ENCODE data around the gene LINGO1.

The LINGO1 gene

DNA sequence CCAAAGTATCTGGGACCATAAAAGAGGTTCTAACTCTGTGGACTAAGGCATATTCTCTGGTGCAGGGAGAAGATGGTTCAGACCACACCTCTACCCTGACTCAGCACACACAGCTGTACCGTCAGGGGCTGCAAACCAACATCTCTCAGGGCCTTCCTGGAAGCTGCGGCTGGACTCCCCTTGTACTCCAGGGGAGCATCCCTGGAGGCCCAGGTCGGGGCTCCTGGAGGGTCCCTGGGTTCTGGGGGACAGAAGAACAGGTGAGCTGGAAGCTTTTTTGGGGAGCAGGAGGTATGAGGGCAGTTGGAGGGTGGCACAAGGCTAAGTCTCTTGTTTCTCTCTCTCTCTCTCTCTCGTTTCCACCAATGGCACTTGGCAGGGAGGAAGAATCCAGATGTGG, 60.5 kb downstream of the LINGO1 start:
- no peaks in the 10 kb centered on the region for H3K36me3 ChIP-seq (ENCODE audit: control insufficient read depth in 1 of 2, insufficient read depth in 2 of 2, low read length in 2 of 2)
- no peak overlapping the region for H3K4me3 ChIP-seq (ENCODE audit: low read depth in 1 of 2, low read length in 2 of 2)
- no peaks in the 10 kb centered on the region for H3K27me3 ChIP-seq (ENCODE audit: low read depth, low read length)
- peaks cover 0 to 7% of the 10 kb centered on the region in 2 donors for H3K4me1 ChIP-seq (ENCODE audit: control insufficient read depth in 1 of 2, insufficient read depth in 2 of 2, low read length in 2 of 2)
- no peaks in the 10 kb centered on the region for H3K9me3 ChIP-seq (ENCODE audit: control insufficient read depth in 1 of 2, low read length in 2 of 2)
- H3K27ac ChIP-seq (ENCODE audit: low read length): no peak overlapping the region

DNA sequence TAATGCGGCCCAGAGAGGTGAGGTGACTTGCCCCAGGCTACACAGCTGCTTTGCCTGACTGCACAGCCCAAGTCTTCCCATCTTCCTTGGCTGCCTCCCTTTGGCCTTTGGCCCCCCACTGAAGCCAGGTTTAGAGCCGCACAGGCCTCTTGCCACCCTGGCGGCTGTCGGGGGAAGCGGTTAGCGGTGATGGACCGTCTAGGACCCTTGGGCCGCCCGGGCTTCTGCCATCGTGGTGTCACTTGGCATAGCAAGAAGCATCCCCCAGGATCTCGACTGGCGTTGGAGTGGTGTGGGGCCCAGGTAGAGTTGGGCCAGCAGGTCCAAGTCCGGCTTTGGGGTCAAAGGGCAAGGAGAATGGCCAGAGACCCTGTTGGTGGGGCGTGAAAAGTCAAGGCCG, 61.0 kb downstream of the LINGO1 start:
- Histone ChIP-seq H3K36me3 (ENCODE audit: control insufficient read depth in 1 of 2, insufficient read depth in 2 of 2, low read length in 2 of 2) (no peaks in the 10 kb centered on the region), H3K9me3 (ENCODE audit: control insufficient read depth in 1 of 2, low read length in 2 of 2) (no peaks in the 10 kb centered on the region), H3K4me3 (ENCODE audit: low read depth in 1 of 2, low read length in 2 of 2) (no peak overlapping the region), H3K27me3 (ENCODE audit: low read depth, low read length) (no peaks in the 10 kb centered on the region), H3K27ac (ENCODE audit: low read length) (no peak overlapping the region), H3K4me1 (ENCODE audit: control insufficient read depth in 1 of 2, insufficient read depth in 2 of 2, low read length in 2 of 2) (peaks cover 0 to 7% of the 10 kb centered on the region in 2 donors)

DNA sequence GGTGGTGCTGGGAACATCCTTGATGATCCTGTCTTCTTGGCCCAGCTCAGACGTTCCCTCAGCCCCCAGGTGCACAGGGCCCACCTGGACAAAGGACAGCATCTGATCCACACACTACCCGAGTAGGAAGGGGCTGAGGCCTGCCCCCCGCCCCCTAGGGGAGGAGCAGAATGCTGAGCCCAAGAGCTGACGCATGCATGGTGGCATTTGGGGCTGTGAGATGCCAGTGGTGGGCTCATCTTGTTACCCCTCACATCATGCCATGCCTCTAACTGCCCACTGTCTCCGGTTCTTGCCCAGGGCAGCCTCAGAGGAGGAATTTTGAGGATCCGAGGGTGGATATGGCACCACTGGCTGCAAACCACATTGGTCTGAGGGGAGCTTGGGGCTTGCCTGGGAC, 61.5 kb downstream of the LINGO1 start:
- Histone ChIP-seq H3K36me3 (ENCODE audit: control insufficient read depth in 1 of 2, insufficient read depth in 2 of 2, low read length in 2 of 2) (no peaks in the 10 kb centered on the region), H3K4me1 (ENCODE audit: control insufficient read depth in 1 of 2, insufficient read depth in 2 of 2, low read length in 2 of 2) (peaks cover 0 to 7% of the 10 kb centered on the region in 2 donors), H3K27me3 (ENCODE audit: low read depth, low read length) (no peaks in the 10 kb centered on the region), H3K27ac (ENCODE audit: low read length) (no peak overlapping the region), H3K4me3 (ENCODE audit: low read depth in 1 of 2, low read length in 2 of 2) (no peak overlapping the region), H3K9me3 (ENCODE audit: control insufficient read depth in 1 of 2, low read length in 2 of 2) (no peaks in the 10 kb centered on the region)

DNA sequence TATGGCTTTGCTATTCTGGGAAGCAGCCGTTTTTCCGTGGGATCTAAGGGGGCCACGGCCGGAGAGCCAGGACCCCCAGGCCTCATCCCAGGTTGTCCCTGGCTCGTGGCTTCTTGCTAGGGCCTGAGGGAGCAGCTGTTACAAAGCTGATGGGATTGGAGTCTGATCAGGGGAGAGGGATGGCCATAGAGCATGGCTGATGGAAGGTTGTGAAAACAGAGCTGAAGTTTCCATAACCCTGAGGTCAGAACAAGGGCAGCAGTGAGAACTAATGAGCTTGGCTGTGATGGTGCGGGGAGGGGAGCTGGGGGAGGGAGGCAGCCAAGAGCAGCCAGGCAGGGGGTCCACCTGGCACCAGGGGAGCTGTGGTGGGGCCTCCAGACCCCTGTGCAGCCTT, 63.0 kb downstream of the LINGO1 start:
- no peaks in the 10 kb centered on the region for H3K27me3 ChIP-seq (ENCODE audit: low read depth, low read length)
- H3K27ac ChIP-seq (ENCODE audit: low read length): peak overlapping the region; percentile 29
- peak overlapping the region in 1 of 2 donors; percentile 21 for H3K4me3 ChIP-seq (ENCODE audit: low read depth in 1 of 2, low read length in 2 of 2)
- no peaks in the 10 kb centered on the region for H3K36me3 ChIP-seq (ENCODE audit: control insufficient read depth in 1 of 2, insufficient read depth in 2 of 2, low read length in 2 of 2)
- H3K9me3 ChIP-seq (ENCODE audit: control insufficient read depth in 1 of 2, low read length in 2 of 2): no peaks in the 10 kb centered on the region
- H3K4me1 ChIP-seq (ENCODE audit: control insufficient read depth in 1 of 2, insufficient read depth in 2 of 2, low read length in 2 of 2): peaks cover 0 to 7% of the 10 kb centered on the region in 2 donors

DNA sequence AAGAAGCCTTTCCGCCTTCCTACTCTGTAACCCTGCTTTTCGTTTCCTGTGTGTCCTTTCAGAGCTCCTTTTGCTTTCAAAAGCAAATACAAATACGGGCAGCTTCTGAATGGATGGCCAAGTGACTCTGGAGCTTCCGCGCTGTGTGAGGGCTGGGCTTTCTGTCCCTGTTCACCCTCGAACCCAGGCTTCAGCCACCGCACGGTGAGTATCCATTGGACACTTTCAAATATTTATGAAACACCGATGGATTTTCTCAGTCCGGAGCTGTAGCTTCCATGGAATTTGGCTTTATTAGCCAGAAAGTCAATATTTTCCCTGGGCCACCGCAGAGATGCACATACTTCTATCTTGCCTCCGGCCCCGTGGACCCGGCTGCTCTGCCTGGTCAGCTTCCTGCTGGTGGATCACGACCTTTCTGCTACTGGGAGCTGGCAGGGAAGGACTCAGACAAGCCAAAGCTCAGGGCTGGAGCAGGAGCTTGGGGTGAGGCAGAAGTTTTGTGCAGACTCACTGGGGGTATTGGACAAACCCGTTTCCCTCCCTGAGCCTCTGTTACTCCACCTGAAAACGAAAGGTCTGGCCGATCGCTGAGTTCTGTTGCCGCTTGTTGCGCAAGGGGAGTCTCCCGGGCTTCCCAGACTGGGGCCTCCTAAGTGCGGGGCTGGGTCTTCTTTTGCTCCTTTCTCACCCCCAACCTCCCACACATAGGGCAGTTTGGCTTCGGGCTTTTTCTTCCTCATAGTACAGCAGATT, 63.6 kb downstream of the LINGO1 start:
- Histone ChIP-seq H3K27me3 (ENCODE audit: low read depth, low read length) (no peaks in the 10 kb centered on the region), H3K4me1 (ENCODE audit: control insufficient read depth in 1 of 2, insufficient read depth in 2 of 2, low read length in 2 of 2) (peaks cover 0 to 7% of the 10 kb centered on the region in 2 donors), H3K36me3 (ENCODE audit: control insufficient read depth in 1 of 2, insufficient read depth in 2 of 2, low read length in 2 of 2) (no peaks in the 10 kb centered on the region), H3K9me3 (ENCODE audit: control insufficient read depth in 1 of 2, low read length in 2 of 2) (no peaks in the 10 kb centered on the region), H3K27ac (ENCODE audit: low read length) (peak overlapping the region; percentile 29), H3K4me3 (ENCODE audit: low read depth in 1 of 2, low read length in 2 of 2) (peak overlapping the region; percentile 21 to 63)

DNA sequence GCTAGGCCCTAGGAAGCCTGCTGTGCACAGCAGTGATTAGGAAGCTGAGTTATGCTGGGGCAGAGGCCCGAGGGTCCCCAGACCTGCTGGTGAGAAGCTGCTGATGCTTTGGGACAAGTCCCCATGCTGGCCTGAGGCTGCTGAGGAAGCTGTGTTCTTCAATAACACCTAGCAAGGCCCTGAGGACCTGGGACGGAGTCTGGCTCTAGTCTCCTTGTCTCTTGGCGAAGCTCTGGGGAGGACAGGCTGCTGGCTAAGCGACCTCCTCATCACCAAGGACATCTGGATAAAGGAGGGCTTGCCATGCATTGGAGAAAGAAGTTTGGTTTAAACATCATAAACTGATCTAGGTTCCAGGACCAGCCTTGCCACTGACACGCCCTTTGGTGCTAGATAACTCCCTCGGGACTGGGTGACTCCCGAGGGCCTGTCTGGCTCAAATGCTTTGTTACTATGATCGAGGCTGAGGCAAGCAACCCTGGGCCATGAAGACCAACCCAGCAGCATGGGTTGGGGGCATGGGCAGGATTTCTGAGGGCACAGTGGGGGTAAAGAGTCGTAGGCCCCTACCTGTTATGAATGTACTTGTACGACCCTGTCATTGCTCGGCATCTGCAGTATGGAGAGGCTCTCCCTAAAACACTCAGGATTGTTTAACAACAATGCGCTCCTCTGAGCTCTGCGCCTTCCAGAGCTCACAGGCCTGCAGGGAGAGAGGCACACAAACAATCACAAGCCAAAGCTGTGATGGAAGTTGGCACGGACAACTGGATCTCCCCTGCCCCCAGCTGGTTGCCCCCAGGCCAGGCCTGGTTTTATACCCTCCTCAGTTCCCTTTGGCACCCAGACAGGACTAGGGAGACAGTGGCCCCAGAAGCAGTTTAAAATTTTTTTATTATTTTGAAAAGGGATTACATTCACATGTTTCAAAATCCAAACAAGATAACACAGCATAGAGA, 64.4 kb downstream of the LINGO1 start:
- Histone ChIP-seq H3K36me3 (ENCODE audit: control insufficient read depth in 1 of 2, insufficient read depth in 2 of 2, low read length in 2 of 2) (no peaks in the 10 kb centered on the region), H3K4me3 (ENCODE audit: low read depth in 1 of 2, low read length in 2 of 2) (peak overlapping the region in 1 of 2 donors; percentile 21), H3K27me3 (ENCODE audit: low read depth, low read length) (no peaks in the 10 kb centered on the region), H3K9me3 (ENCODE audit: control insufficient read depth in 1 of 2, low read length in 2 of 2) (no peaks in the 10 kb centered on the region), H3K4me1 (ENCODE audit: control insufficient read depth in 1 of 2, insufficient read depth in 2 of 2, low read length in 2 of 2) (peaks cover 0 to 7% of the 10 kb centered on the region in 2 donors), H3K27ac (ENCODE audit: low read length) (no peak overlapping the region)

DNA sequence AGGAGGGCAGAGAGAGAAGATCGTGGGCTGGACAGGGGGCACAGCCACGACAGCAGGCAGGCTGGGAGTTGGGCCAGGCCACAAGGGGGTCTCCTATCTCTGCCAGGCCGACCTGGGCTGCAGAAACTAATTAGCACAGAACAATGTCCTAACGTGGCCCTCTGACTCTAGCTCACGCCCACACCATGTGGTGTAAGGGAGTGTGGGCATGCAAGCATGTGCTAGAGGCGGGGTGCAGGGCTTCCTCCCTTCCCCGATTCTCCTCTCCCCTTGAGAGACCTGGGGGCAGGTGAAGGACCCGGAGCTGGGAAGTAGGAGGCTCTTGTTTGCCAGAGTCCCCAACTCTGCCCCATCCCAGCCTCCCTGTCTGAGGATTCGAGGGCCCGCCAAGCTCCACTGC, 65.5 kb downstream of the LINGO1 start:
- no peaks in the 10 kb centered on the region for H3K27me3 ChIP-seq (ENCODE audit: low read depth, low read length)
- H3K4me1 ChIP-seq (ENCODE audit: control insufficient read depth in 1 of 2, insufficient read depth in 2 of 2, low read length in 2 of 2): peaks cover 0 to 7% of the 10 kb centered on the region in 2 donors
- H3K9me3 ChIP-seq (ENCODE audit: control insufficient read depth in 1 of 2, low read length in 2 of 2): no peaks in the 10 kb centered on the region
- H3K36me3 ChIP-seq (ENCODE audit: control insufficient read depth in 1 of 2, insufficient read depth in 2 of 2, low read length in 2 of 2): no peaks in the 10 kb centered on the region
- H3K27ac ChIP-seq (ENCODE audit: low read length): no peak overlapping the region
- no peak overlapping the region for H3K4me3 ChIP-seq (ENCODE audit: low read depth in 1 of 2, low read length in 2 of 2)

DNA sequence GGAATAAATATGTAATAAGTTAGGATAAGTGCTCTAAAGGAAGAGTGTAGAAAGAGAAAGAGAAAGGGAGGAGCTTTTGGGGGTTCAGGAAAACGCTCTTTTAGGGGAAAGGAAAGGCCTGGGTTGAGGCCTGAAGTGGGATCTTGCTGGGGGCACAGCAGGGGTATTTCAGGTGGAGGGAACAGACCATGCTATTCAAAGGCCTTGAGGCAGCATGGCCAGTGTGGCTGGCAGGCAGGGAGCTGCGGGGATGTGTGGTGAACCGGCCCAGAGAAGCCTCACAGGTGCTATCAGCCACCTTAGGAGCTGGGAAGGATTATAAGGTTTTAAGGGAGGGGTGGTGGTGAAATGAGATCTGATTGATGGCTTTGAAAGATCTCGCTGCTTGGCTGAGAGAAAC, 66.6 kb downstream of the LINGO1 start:
- no peaks in the 10 kb centered on the region for H3K9me3 ChIP-seq (ENCODE audit: control insufficient read depth in 1 of 2, low read length in 2 of 2)
- no peak overlapping the region for H3K4me3 ChIP-seq (ENCODE audit: low read depth in 1 of 2, low read length in 2 of 2)
- H3K4me1 ChIP-seq (ENCODE audit: control insufficient read depth in 1 of 2, insufficient read depth in 2 of 2, low read length in 2 of 2): peaks cover 0 to 7% of the 10 kb centered on the region in 2 donors
- H3K36me3 ChIP-seq (ENCODE audit: control insufficient read depth in 1 of 2, insufficient read depth in 2 of 2, low read length in 2 of 2): no peaks in the 10 kb centered on the region
- no peak overlapping the region for H3K27ac ChIP-seq (ENCODE audit: low read length)
- H3K27me3 ChIP-seq (ENCODE audit: low read depth, low read length): no peaks in the 10 kb centered on the region

DNA sequence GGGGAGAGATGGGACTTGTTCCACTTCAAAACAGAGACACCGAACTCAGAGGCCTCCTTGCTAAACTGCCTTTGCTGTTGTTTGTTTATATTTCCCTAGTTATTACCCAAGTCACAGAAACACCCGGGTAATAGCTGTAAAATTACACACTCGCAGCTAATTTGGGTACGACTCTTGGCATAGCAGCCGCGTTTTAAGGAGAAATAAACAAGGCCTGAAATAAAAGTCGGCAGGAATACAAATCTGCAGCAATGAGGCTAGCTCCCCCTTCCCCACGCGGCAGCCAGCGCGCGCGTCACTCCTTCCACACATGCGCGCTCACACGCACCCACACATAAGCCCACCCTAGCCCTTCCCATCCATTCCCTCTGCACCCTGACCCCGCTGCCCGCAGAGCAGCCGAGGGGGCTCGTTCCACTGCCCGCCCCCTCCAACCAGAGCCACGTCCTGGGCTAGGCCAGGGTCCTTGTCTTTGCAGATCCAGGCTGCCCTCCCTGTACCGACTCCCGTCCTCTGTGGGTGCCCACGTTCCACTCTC, 67.3 kb downstream of the LINGO1 start:
- H3K4me1 ChIP-seq (ENCODE audit: control insufficient read depth in 1 of 2, insufficient read depth in 2 of 2, low read length in 2 of 2): peaks cover 0 to 7% of the 10 kb centered on the region in 2 donors
- no peaks in the 10 kb centered on the region for H3K36me3 ChIP-seq (ENCODE audit: control insufficient read depth in 1 of 2, insufficient read depth in 2 of 2, low read length in 2 of 2)
- H3K27ac ChIP-seq (ENCODE audit: low read length): no peak overlapping the region
- H3K27me3 ChIP-seq (ENCODE audit: low read depth, low read length): no peaks in the 10 kb centered on the region
- H3K4me3 ChIP-seq (ENCODE audit: low read depth in 1 of 2, low read length in 2 of 2): no peak overlapping the region
- no peaks in the 10 kb centered on the region for H3K9me3 ChIP-seq (ENCODE audit: control insufficient read depth in 1 of 2, low read length in 2 of 2)

DNA sequence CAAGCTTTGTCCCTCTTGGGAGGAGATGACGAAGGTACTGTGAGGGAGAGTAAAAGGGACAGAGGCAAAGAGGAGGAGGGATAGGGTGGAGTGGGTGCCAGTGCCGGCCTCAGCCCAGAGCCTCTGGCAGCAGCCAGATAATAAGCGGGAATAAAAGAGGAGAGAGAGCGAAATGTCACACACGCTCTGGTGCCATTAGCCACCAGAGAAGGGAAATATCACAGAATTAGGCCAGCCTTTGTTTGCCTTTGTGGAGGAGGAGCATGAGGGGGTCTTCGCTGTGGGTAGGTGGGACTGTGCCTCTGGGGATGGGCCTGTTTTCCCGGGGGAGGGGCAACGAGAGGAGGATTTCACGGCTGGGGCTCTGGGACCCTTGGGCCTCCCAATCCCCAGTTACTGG, 67.8 kb downstream of the LINGO1 start:
- no peaks in the 10 kb centered on the region for H3K36me3 ChIP-seq (ENCODE audit: control insufficient read depth in 1 of 2, insufficient read depth in 2 of 2, low read length in 2 of 2)
- H3K4me3 ChIP-seq (ENCODE audit: low read depth in 1 of 2, low read length in 2 of 2): no peak overlapping the region
- peaks cover 0 to 7% of the 10 kb centered on the region in 2 donors for H3K4me1 ChIP-seq (ENCODE audit: control insufficient read depth in 1 of 2, insufficient read depth in 2 of 2, low read length in 2 of 2)
- H3K27me3 ChIP-seq (ENCODE audit: low read depth, low read length): no peaks in the 10 kb centered on the region
- H3K9me3 ChIP-seq (ENCODE audit: control insufficient read depth in 1 of 2, low read length in 2 of 2): no peaks in the 10 kb centered on the region
- no peak overlapping the region for H3K27ac ChIP-seq (ENCODE audit: low read length)

DNA sequence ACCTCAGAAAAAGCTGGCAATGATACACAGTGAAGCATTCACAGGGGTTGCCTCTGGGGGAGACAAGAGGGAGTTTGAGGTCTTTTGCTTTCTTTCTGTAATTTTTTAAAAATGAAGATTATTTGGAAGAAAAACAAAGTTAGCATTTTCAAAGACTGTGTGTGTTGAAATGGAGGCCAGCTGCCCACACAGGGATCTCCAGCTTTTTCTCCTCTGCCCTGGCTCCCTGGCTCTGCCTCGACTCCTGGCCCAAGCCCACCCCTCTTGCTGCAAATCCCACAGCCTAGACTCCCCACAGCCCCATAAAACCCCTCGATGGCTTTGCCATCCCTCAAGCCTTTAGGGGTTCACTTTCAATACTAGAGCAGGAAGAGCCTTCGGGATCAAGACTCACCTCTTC, 68.4 kb downstream of the LINGO1 start:
- H3K27me3 ChIP-seq (ENCODE audit: low read depth, low read length): no peaks in the 10 kb centered on the region
- H3K4me1 ChIP-seq (ENCODE audit: control insufficient read depth in 1 of 2, insufficient read depth in 2 of 2, low read length in 2 of 2): peaks cover 0 to 7% of the 10 kb centered on the region in 2 donors
- H3K36me3 ChIP-seq (ENCODE audit: control insufficient read depth in 1 of 2, insufficient read depth in 2 of 2, low read length in 2 of 2): no peaks in the 10 kb centered on the region
- no peak overlapping the region for H3K4me3 ChIP-seq (ENCODE audit: low read depth in 1 of 2, low read length in 2 of 2)
- H3K9me3 ChIP-seq (ENCODE audit: control insufficient read depth in 1 of 2, low read length in 2 of 2): no peaks in the 10 kb centered on the region
- H3K27ac ChIP-seq (ENCODE audit: low read length): no peak overlapping the region
